ENCODE measurements around the gene STXBP5. TPM values are rescaled to one million over a fixed set of nuclear protein-coding genes. Genes with fewer than 3 reads are reported as not detected.

STXBP5 gene
- total and polyA plus RNA-seq, 2 experiments from 2014 or later = 11.1 to 30.3 TPM

GRCh38 chr6:147416622-147417021, 212.4 kb downstream of the STXBP5 start:
- Histone ChIP-seq H2AFZ (no peak overlapping the region), H4K20me1 (ENCODE audit: insufficient read depth, poor library complexity, severe bottlenecking) (no peaks in the 10 kb centered on the region), H3K9me2 (replicated peaks; ENCODE audit: insufficient read depth) (no peaks in the 10 kb centered on the region), H3K9me3 (ENCODE audit: low read depth) (peaks cover 1% of the 10 kb centered on the region), H3K79me2 (no peaks in the 10 kb centered on the region), H3K4me2 (no peak overlapping the region), H3K4me3 (no peak overlapping the region), H3K27ac (no peak overlapping the region), H3K36me3 (replicated peaks; ENCODE audit: insufficient read depth, low read depth) (no peaks in the 10 kb centered on the region), H3K27me3 (no peaks in the 10 kb centered on the region), H3K4me1 (ENCODE audit: insufficient read depth) (no peaks in the 10 kb centered on the region)
- TF ChIP-seq CTCF (IDR thresholded peaks at IDR 0.05; ENCODE audit: poor library complexity) = no peak
- no peak for TF ChIP-seq EZH2phosphoT487 (IDR thresholded peaks at IDR 0.05; ENCODE audit: low read depth, severe bottlenecking, unreplicated experiment)
- TF ChIP-seq EZH2 (IDR thresholded peaks at IDR 0.05; ENCODE audit: borderline replicate concordance) = no peak
- WGBS (ENCODE audit: low lambda C conversion rate, missing lambda C conversion rate) = 89% methylated on average over 4 of the region's 4 CpGs
- no peak for DNase-seq (ENCODE audit: low spot score)

GRCh38 chr6:147417954-147418353, 213.7 kb downstream of the STXBP5 start:
- no peaks in the 10 kb centered on the region for H3K36me3 ChIP-seq (replicated peaks; ENCODE audit: insufficient read depth, low read depth)
- H3K27ac ChIP-seq = no peak overlapping the region
- no peaks in the 10 kb centered on the region for H3K4me1 ChIP-seq (ENCODE audit: insufficient read depth)
- no peaks in the 10 kb centered on the region for H3K27me3 ChIP-seq
- no peaks in the 10 kb centered on the region for H3K9me3 ChIP-seq (ENCODE audit: low read depth)
- H3K4me2 ChIP-seq = no peak overlapping the region
- H3K9me2 ChIP-seq (replicated peaks; ENCODE audit: insufficient read depth) = no peaks in the 10 kb centered on the region
- H3K4me3 ChIP-seq = no peak overlapping the region
- no peaks in the 10 kb centered on the region for H4K20me1 ChIP-seq (ENCODE audit: insufficient read depth, poor library complexity, severe bottlenecking)
- WGBS (ENCODE audit: low lambda C conversion rate, missing lambda C conversion rate) = 84% methylated on average over 7 of the region's 7 CpGs
- TF ChIP-seq EZH2 (IDR thresholded peaks at IDR 0.05; ENCODE audit: borderline replicate concordance) = no peak
- no peak for TF ChIP-seq EZH2phosphoT487 (IDR thresholded peaks at IDR 0.05; ENCODE audit: low read depth, severe bottlenecking, unreplicated experiment)
- TF ChIP-seq CTCF (IDR thresholded peaks at IDR 0.05; ENCODE audit: poor library complexity) = no peak
- H3K79me2 ChIP-seq = no peaks in the 10 kb centered on the region
- DNase-seq (ENCODE audit: low spot score) = no peak
- no peak overlapping the region for H2AFZ ChIP-seq

GRCh38 chr6:147418523-147418922, 214.3 kb downstream of the STXBP5 start:
- Histone ChIP-seq H3K27me3 (no peaks in the 10 kb centered on the region), H3K79me2 (no peaks in the 10 kb centered on the region), H3K9me3 (ENCODE audit: low read depth) (no peaks in the 10 kb centered on the region), H2AFZ (no peak overlapping the region), H3K4me2 (no peak overlapping the region), H3K4me3 (no peak overlapping the region), H4K20me1 (ENCODE audit: insufficient read depth, poor library complexity, severe bottlenecking) (no peaks in the 10 kb centered on the region), H3K36me3 (replicated peaks; ENCODE audit: insufficient read depth, low read depth) (no peaks in the 10 kb centered on the region), H3K9me2 (replicated peaks; ENCODE audit: insufficient read depth) (no peaks in the 10 kb centered on the region), H3K27ac (no peak overlapping the region), H3K4me1 (ENCODE audit: insufficient read depth) (no peaks in the 10 kb centered on the region)
- DNase-seq (ENCODE audit: low spot score) = no peak
- whole genome bisulfite sequencing (ENCODE audit: low lambda C conversion rate, missing lambda C conversion rate) = 90% methylated on average over 4 of the region's 4 CpGs
- TF ChIP-seq EZH2 (IDR thresholded peaks at IDR 0.05; ENCODE audit: borderline replicate concordance) (no peak), CTCF (IDR thresholded peaks at IDR 0.05; ENCODE audit: poor library complexity) (no peak), EZH2phosphoT487 (IDR thresholded peaks at IDR 0.05; ENCODE audit: low read depth, severe bottlenecking, unreplicated experiment) (no peak)

GRCh38 chr6:147421903-147422302, 217.7 kb downstream of the STXBP5 start:
- Histone ChIP-seq H3K4me1 (ENCODE audit: insufficient read depth) (no peaks in the 10 kb centered on the region), H3K27me3 (no peaks in the 10 kb centered on the region), H3K79me2 (no peaks in the 10 kb centered on the region), H3K4me3 (no peak overlapping the region), H3K9me3 (ENCODE audit: low read depth) (no peaks in the 10 kb centered on the region), H3K27ac (no peak overlapping the region), H2AFZ (no peak overlapping the region), H3K36me3 (replicated peaks; ENCODE audit: insufficient read depth, low read depth) (no peaks in the 10 kb centered on the region), H3K9me2 (replicated peaks; ENCODE audit: insufficient read depth) (no peaks in the 10 kb centered on the region), H4K20me1 (ENCODE audit: insufficient read depth, poor library complexity, severe bottlenecking) (no peaks in the 10 kb centered on the region), H3K4me2 (no peak overlapping the region)
- DNase-seq (ENCODE audit: low spot score) = no peak
- TF ChIP-seq EZH2phosphoT487 (IDR thresholded peaks at IDR 0.05; ENCODE audit: low read depth, severe bottlenecking, unreplicated experiment) (no peak), EZH2 (IDR thresholded peaks at IDR 0.05; ENCODE audit: borderline replicate concordance) (no peak), CTCF (IDR thresholded peaks at IDR 0.05; ENCODE audit: poor library complexity) (no peak)

All from hepatocyte (in vitro differentiated cells).